Gastroesophageal sphincter (tissue), 4 donors: ENCODE data around the gene MYH3. TPM values are rescaled to one million over a fixed set of nuclear protein-coding genes. Genes with fewer than 3 reads are reported as not detected.

Source experiments
- ATAC-seq: fragments of 150-250 bp; one replicate; pipeline ENCODE4 v1.9.1; 2016; ENCODE audit warnings: mild to moderate bottlenecking, moderate library complexity
- H3K27ac ChIP-seq, 4 donors: fragments of 200-600 bp; sonication (generic) in 3 of 4; 1 replicate in 3 of 4; 2 replicates in 1 of 4; pipeline ENCODE4 v1.5.1; 2016 to 2019
- H3K27me3 ChIP-seq: fragments of 200-600 bp; sonication (generic); one replicate; pipeline ENCODE4 v1.5.1; 2019
- H3K36me3 ChIP-seq, 2 donors: fragments of 200-600 bp; sonication (generic); one replicate each; pipeline ENCODE4 v1.5.1; 2019; ENCODE audit warnings: control low read depth in 1 of 2
- H3K4me1 ChIP-seq, 3 donors: fragments of 200-600 bp; sonication (generic); 1 replicate in 2 of 3; 2 replicates in 1 of 3; pipeline ENCODE4 v1.5.1; 2016 to 2019; ENCODE audit warnings: control low read depth in 2 of 3
- H3K4me3 ChIP-seq, 2 donors: fragments of 200-600 bp; sonication (generic); one replicate each; pipeline ENCODE4 v1.5.1; 2019; ENCODE audit warnings: mild to moderate bottlenecking in 1 of 2, moderate library complexity in 1 of 2
- H3K9me3 ChIP-seq, 3 donors: fragments of 200-600 bp; sonication (generic); one replicate each; pipeline ENCODE4 v1.5.1; 2017 to 2019; ENCODE audit warnings: control low read depth in 2 of 3
- CTCF ChIP-seq, 4 experiments: fragments of 200-600 bp in 2 of 4; fragments of 450-650 bp in 2 of 4; sonication (generic) in 1 of 4; IDR thresholded peaks; one replicate each; pipeline ENCODE4 v1.5.1; 2017 to 2019; ENCODE audit warnings: antibody characterized with exemption in 4 of 4, mild to moderate bottlenecking in 2 of 4, moderate library complexity in 2 of 4
- EP300 ChIP-seq: sonication (generic); formaldehyde crosslinking; IDR thresholded peaks from one replicate; pipeline ENCODE4 v1.6.1; 2017; ENCODE audit warnings: antibody characterized with exemption, mild to moderate bottlenecking
- POLR2A ChIP-seq, 2 donors: fragments of 450-650 bp; IDR thresholded peaks; one replicate each; pipeline ENCODE4 v1.6.1; 2017; ENCODE audit warnings: antibody characterized with exemption in 2 of 2, mild to moderate bottlenecking in 2 of 2, moderate library complexity in 1 of 2
- POLR2AphosphoS5 ChIP-seq: sonication (generic); formaldehyde crosslinking; IDR thresholded peaks from one replicate; pipeline ENCODE4 v1.6.1; 2017; ENCODE audit warnings: antibody characterized with exemption
- WGBS, 2 donors: methylation state at CpG; one replicate each; pipeline ENCODE4 v1.1.5; 2018; ENCODE audit warnings: low coverage in 1 of 2; 5-methylcytosine and 5-hydroxymethylcytosine counted together
- total RNA-seq, 4 donors: library from RNA; depleted of rRNA; stranded (reverse); fragments of >200 nt; gene quantifications; one replicate each; pipeline ENCODE4 v1.1.0, GENCODE V29; 2016

Gene MYH3
- total RNA-seq, 4 donors from 2014 or later, result 0.87 to 3.5 (median 1.7) TPM

GRCh38 chr17:10618202-10618635, 38.9 kb downstream of the MYH3 start:
- TF ChIP-seq CTCF (IDR thresholded peaks at IDR 0.05) (peak in 3 of 4 experiments; percentile 54 to 89 (median 68)), POLR2A (IDR thresholded peaks at IDR 0.05) (no peak)
- Histone ChIP-seq H3K4me1 (peaks cover 0 to 13% (median 0%) of the 10 kb centered on the region in 3 donors), H3K27ac (no peak overlapping the region), H3K36me3 (no peaks in the 10 kb centered on the region), H3K4me3 (no peak overlapping the region), H3K27me3 (no peaks in the 10 kb centered on the region), H3K9me3 (no peaks in the 10 kb centered on the region)
- 21 to 33% methylated on average over 4 of the region's 7 CpGs for WGBS, 2 donors
- peak; percentile 80 for ATAC-seq

GRCh38 chr17:10617120-10617505, 40.0 kb downstream of the MYH3 start:
- Histone ChIP-seq H3K27ac (no peak overlapping the region), H3K4me3 (no peak overlapping the region), H3K36me3 (no peaks in the 10 kb centered on the region), H3K9me3 (no peaks in the 10 kb centered on the region), H3K4me1 (peaks cover 0 to 13% (median 0%) of the 10 kb centered on the region in 3 donors), H3K27me3 (no peaks in the 10 kb centered on the region)
- WGBS, 2 donors, result 77 to 100% methylated on average over 2 to 4 of the region's 6 CpGs
- no peak for TF ChIP-seq POLR2A (IDR thresholded peaks at IDR 0.05)
- TF ChIP-seq EP300, result no peak
- no peak for TF ChIP-seq POLR2AphosphoS5
- TF ChIP-seq CTCF (IDR thresholded peaks at IDR 0.05), result no peak
- ATAC-seq, result no peak

GRCh38 chr17:10616502-10617119, 40.5 kb downstream of the MYH3 start:
- TF ChIP-seq POLR2AphosphoS5, result no peak
- peak; percentile 83 to 99 (median 94) for TF ChIP-seq CTCF (IDR thresholded peaks at IDR 0.05)
- H3K27me3 ChIP-seq, result no peaks in the 10 kb centered on the region
- H3K9me3 ChIP-seq, result no peaks in the 10 kb centered on the region
- H3K27ac ChIP-seq, result no peak overlapping the region
- 24 to 50% methylated on average over 4 to 6 of the region's 9 CpGs for WGBS, 2 donors
- H3K4me1 ChIP-seq, result peaks cover 0 to 13% (median 0%) of the 10 kb centered on the region in 3 donors
- ATAC-seq, result peak; percentile 74
- no peaks in the 10 kb centered on the region for H3K36me3 ChIP-seq
- no peak overlapping the region for H3K4me3 ChIP-seq

DNA sequence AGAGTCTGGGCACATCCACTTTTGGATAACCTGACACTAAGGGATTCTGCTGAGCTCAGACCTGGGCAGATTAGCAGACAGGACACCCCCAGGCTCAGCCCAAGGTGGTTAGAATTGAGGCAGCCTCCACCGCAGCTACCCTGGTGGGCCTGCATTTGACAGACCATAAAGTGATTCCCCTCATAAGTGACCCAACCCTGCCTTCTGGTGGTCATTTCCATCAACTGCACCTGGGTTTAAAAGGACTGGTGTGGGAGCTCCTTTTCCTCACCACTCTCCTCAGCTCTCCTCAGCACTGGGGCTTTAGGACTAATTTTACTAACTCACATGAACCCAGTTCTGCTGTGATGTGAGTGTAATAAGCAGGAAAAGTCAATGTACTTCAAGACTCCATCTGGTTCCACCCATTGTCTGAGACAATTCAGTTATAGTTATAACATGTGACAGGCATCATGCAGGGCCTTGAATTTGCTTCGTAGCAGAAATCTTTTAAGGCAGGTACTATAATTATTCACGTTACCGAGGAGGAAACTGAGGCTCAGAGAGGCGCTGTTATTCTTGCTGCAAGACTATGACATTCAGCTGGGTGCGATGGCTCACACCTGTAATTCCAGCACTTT, 42.5 kb downstream of the MYH3 start:
- 75 to 79% methylated on average over 5 of the region's 6 CpGs for WGBS, 2 donors
- Histone ChIP-seq H3K4me3 (no peak overlapping the region), H3K27ac (no peak overlapping the region), H3K36me3 (no peaks in the 10 kb centered on the region), H3K27me3 (peaks cover 14% of the 10 kb centered on the region), H3K4me1 (peaks cover 0 to 13% (median 0%) of the 10 kb centered on the region in 3 donors), H3K9me3 (no peaks in the 10 kb centered on the region)
- ATAC-seq, result peak; percentile 31
- no peak for TF ChIP-seq POLR2AphosphoS5
- TF ChIP-seq CTCF (IDR thresholded peaks at IDR 0.05), result peak; percentile 34 to 71 (median 58)
- TF ChIP-seq POLR2A (IDR thresholded peaks at IDR 0.05), result no peak
